ENCODE data around the gene DLL3.

- no peak for TF ChIP-seq CTCF (IDR thresholded peaks at IDR 0.05 in 8 of 11, conservative IDR thresholded peaks at IDR 0.05 in 3 of 11)
- TF ChIP-seq POLR2AphosphoS5 (IDR thresholded peaks at IDR 0.05): no peak
- TF ChIP-seq POLR2A (IDR thresholded peaks at IDR 0.05): no peak
Measured at GRCh38 chr19:39515551-39516191, 16.9 kb downstream of the DLL3 start.

Measured in spleen (tissue), 7 donors.